ENCODE data around the gene SYNJ1.

- TF ChIP-seq, protein P1, sequence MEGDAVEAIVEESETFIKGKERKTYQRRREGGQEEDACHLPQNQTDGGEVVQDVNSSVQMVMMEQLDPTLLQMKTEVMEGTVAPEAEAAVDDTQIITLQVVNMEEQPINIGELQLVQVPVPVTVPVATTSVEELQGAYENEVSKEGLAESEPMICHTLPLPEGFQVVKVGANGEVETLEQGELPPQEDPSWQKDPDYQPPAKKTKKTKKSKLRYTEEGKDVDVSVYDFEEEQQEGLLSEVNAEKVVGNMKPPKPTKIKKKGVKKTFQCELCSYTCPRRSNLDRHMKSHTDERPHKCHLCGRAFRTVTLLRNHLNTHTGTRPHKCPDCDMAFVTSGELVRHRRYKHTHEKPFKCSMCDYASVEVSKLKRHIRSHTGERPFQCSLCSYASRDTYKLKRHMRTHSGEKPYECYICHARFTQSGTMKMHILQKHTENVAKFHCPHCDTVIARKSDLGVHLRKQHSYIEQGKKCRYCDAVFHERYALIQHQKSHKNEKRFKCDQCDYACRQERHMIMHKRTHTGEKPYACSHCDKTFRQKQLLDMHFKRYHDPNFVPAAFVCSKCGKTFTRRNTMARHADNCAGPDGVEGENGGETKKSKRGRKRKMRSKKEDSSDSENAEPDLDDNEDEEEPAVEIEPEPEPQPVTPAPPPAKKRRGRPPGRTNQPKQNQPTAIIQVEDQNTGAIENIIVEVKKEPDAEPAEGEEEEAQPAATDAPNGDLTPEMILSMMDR (IDR thresholded peaks at IDR 0.05), result peak in 3 of 5 experiments; percentile 22 to 29 (median 28)
- no peak for TF ChIP-seq EP300 (IDR thresholded peaks at IDR 0.05)
Measured at GRCh38 chr21:32653326-32653901, 74.4 kb downstream of the SYNJ1 start.

Data from tibial nerve (tissue), 4 donors.